GM12801 (cell line): ENCODE measurements around the gene POGZ.

Experiments used
- TF ChIP-seq, protein P1 (sequence below): IDR thresholded peaks from one replicate; pipeline ENCODE4 v1.5.1; 2011; ENCODE audit warnings: control low read depth; ENCODE audit not compliant: insufficient read length; ENCODE audit errors: extremely low read depth

POGZ gene

DNA sequence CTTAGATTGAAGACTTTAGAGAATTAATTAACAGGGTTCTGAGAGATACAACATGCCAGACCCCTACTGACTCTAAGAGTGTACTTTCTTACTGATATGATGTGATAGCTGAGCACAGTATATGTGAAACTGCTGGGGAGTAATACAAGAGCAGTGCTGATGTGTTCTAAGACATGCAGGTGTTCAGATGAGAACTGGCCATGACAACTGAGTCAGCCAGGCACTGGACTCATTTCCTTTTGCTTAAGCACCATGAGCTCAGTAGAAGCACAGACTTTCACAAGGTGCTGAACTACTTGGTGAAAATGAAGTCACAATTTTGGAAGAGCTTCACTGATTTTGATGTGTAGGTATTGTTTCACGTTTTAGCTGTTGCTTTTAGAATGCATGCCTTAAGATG is 15.9 kb upstream of the POGZ start:
- TF ChIP-seq, protein P1, sequence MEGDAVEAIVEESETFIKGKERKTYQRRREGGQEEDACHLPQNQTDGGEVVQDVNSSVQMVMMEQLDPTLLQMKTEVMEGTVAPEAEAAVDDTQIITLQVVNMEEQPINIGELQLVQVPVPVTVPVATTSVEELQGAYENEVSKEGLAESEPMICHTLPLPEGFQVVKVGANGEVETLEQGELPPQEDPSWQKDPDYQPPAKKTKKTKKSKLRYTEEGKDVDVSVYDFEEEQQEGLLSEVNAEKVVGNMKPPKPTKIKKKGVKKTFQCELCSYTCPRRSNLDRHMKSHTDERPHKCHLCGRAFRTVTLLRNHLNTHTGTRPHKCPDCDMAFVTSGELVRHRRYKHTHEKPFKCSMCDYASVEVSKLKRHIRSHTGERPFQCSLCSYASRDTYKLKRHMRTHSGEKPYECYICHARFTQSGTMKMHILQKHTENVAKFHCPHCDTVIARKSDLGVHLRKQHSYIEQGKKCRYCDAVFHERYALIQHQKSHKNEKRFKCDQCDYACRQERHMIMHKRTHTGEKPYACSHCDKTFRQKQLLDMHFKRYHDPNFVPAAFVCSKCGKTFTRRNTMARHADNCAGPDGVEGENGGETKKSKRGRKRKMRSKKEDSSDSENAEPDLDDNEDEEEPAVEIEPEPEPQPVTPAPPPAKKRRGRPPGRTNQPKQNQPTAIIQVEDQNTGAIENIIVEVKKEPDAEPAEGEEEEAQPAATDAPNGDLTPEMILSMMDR: no peak

DNA sequence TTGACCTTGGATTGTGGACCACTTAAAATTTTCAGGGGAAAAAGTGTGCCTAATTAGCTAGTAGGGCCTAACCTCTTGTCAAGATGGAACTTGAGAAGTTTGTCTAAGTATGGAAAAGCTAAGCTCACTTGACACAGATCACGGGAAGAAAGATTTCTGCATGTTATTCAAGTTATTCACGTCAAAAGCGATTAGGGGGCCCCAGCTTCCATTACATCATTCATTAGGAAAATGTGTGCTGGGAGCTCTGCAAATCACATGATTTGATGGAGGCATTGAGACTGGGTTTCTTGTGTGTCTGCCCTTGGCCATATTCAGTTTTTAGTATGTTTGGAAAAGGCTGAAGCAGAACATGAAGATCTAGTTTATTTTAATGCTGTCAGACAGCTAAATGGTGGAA is 15.5 kb upstream of the POGZ start:
- TF ChIP-seq, protein P1: no peak

DNA sequence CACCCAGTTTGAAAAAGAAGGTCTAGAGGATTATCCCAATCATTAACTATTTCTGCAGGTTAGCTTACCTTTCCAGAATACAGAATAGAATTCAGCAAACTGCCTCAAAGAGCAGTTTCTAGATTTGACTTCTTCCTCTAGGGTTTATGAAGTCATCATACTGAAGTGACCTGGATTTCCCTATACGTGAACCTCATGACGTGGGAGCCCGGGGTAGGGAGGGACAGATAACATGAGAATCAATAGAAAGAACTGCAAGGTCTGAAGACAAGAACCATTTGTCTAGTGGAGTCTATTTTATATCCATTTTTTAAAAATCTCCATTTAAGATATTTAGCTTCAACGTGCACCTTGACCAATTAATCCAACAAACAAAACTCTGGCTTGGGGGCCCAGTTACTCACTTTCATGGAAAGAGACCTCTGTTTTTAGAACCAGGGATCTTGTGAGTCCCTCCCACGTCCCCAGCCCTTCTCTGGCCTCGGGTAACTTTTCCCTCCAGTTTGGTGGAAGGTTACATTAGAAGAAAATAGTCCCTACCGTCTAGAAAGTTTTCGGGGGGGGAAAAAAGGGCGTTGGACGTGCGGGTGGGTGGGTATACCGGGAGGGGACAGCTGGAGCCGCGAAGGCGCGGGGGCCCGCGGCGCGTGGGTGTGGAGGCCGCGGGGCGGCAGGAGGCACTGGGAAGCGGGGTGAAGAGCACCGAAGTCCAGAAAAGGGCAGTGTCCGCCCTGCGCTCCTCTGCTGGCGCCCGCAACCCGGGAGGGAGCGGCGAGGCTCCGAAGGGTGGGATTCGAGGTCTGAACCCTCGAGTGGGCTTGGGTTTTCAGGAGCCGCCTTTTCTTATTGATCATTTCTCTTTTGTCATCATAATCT is 13.8 kb upstream of the POGZ start:
- TF ChIP-seq, protein P1: no peak

DNA sequence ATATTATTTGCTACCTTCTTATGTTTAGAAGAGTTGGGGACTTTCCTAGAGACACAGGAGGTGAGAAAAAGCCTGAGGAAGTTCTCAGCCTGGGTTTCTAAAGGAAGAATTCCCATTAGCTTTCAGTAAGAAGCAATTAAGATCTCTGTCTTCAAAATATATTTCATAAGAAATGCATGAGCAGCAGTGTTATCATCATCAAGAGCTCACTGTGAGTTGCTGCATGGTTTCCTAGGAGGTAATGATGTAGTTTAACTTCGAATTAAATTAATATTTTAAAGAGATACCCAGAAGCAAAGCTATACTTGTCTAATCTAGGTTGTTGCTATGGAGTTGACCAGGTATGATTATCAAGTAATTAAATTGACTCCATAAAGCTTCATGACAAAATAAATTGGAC is 5.7 kb upstream of the POGZ start:
- TF ChIP-seq, protein P1: no peak

DNA sequence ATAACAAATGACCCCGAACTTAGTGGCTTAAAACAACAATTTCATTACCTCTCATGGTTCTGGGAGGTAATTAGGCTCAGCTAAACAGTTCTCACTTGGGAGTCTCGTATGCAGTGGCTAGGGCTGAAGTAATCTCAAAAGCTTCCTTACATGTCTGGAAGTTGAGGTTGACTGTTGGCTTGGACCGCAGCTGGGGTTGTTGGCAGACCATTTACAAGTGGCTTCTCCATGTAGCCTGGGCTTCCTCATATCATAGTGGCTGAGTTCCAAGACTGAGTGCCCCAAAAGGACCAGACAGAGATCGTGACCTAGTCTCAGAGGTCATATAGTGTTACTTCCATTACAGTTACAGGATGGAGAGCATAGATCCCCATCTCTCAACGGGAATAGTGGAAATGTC is 2.4 kb upstream of the POGZ start:
- TF ChIP-seq, protein P1: no peak

DNA sequence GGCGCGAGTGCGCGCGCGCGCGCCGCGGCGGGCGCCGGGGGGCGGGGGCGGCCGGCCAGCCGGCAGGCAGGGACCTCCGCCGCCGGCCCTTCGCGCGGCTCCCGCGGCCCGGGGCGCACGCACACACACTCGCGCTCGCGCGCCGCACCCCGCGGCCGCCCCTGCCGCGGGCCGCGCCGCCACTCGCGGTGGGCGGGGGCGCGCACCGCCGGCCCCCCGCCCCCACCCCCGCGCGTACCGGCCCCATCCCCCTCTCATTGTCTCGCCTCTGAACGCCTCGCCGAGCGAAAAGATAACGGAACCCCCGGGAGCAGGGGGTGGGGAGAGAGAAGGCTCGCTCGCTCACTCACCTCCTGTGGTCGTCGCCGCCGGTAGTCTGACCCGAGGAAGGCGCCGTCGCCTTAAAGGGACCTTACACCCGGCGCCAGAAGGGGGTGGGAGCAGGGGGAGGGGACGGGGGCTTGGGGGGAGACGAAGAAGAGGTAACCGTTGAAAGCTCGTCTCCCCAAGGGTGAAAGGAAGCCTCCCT is 428 bp downstream of the POGZ start:
- TF ChIP-seq, protein P1: no peak

DNA sequence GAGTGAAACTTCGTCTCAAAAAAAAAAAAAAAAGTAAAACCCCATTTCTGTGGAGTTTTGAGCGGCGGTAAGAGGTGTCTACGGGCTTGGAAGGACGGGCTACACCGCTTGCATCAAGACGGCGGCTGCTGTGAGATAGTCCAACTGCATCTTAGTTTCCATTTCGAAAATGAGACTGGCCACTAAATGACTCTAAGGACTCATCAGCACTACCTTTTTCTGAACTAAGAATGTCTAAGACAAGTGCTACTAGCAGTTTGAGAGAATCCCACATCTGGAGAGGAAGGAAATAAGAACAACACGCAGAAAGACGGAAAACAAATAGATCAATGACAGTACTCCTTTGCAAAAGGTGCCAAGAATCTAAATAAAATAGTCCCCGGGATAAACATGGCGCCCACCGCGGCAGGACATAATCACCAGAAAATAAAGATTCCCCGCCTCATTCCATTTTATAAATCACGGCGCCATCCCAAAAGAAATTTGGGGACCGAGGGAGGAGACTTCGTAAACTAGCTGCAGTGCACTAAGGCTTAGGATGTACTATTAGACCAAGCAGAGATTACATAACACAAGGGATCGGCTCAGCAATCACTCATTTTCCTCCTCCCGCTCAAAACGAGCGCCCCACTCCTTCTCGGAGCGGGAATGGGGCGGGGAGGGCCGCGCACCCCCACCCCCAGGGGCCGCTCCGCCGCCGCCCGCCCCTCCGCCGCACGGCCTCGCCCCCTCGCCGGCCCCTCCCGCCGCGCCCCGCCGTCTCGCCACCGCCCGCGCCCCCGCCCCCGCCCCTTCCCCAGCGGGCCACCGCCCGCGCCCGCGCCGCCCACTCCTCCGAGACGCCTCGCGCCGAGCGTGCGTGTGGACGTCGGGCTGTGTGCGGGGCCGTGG is 1.1 kb downstream of the POGZ start:
- TF ChIP-seq, protein P1: no peak
